ENCODE measurements around the gene STXBP6. TPM values are rescaled to one million over a fixed set of nuclear protein-coding genes. Genes with fewer than 3 reads are reported as not detected.

STXBP6 gene
- total and polyA plus RNA-seq, 2 of the 13 experiments (the other 11 are each of a cell fraction or from before 2014, with no cell fraction given), result 35.3 to 42.8 TPM

- TF ChIP-seq GFI1 (CRISPR knock-in tag; IDR thresholded peaks at IDR 0.05; ENCODE audit: borderline replicate concordance) (peak; percentile 61; the same call in 1 of the 2 replicates), CTCF (CRISPR knock-in tag; IDR thresholded peaks at IDR 0.05) (no peak), ATF7 (IDR thresholded peaks at IDR 0.05) (no peak), ATF7 (CRISPR knock-in tag; IDR thresholded peaks at IDR 0.05) (no peak), TSC22D2 (CRISPR knock-in tag; IDR thresholded peaks at IDR 0.05; ENCODE audit: borderline replicate concordance) (no peak), ZNF773 (CRISPR knock-in tag; IDR thresholded peaks at IDR 0.05; ENCODE audit: borderline replicate concordance) (no peak), MEIS1 (CRISPR knock-in tag; IDR thresholded peaks at IDR 0.05; ENCODE audit: borderline replicate concordance) (no peak), ZNF563 (CRISPR knock-in tag; IDR thresholded peaks at IDR 0.05) (peak; percentile 56; the same call in 1 of the 2 replicates), DBP (CRISPR knock-in tag; IDR thresholded peaks at IDR 0.05; ENCODE audit: not compliant biosample characterization) (no peak), SCMH1 (CRISPR knock-in tag; IDR thresholded peaks at IDR 0.05; ENCODE audit: borderline replicate concordance) (no peak), ZNF350 (CRISPR knock-in tag; IDR thresholded peaks at IDR 0.05; ENCODE audit: borderline replicate concordance, low read depth) (peak; percentile 39; the same call in 1 of the 2 replicates), ZNF800 (CRISPR knock-in tag; IDR thresholded peaks at IDR 0.05) (no peak), BHLHE40 (IDR thresholded peaks at IDR 0.05; ENCODE audit: low read length) (no peak), ELF4 (CRISPR knock-in tag; IDR thresholded peaks at IDR 0.05; ENCODE audit: borderline replicate concordance) (no peak), NCOA2 (CRISPR knock-in tag; IDR thresholded peaks at IDR 0.05) (no peak), AHDC1 (CRISPR knock-in tag; IDR thresholded peaks at IDR 0.05; ENCODE audit: borderline replicate concordance) (no peak), ZNF256 (CRISPR knock-in tag; conservative IDR thresholded peaks at IDR 0.05) (no peak), ZNF12 (CRISPR knock-in tag; IDR thresholded peaks at IDR 0.05) (peak; percentile 94), DDIT3 (CRISPR knock-in tag; IDR thresholded peaks at IDR 0.05) (no peak), MAX (IDR thresholded peaks at IDR 0.05) (no peak)
These were observed 236.1 kb downstream of the STXBP6 start (continued) for GRCh38 chr14:24813819-24814259.

All from HepG2 (cell line).